Activated CD4-positive, alpha-beta T cell treated with anti-CD3 and anti-CD28 coated beads, Interleukin-2, amount 50 U/mL, for 16 hours (primary cell): Measurements from ENCODE around the gene MGLL.
A peak's percentile ranks its signal among the peaks of the same experiment; 100 is the strongest.

Experiments
- DNase-seq: peaks from one replicate; pipeline ENCODE4 v3.0.0-alpha.2; 2020

The MGLL gene

GRCh38 chr3:127700406-127700805 lies 121.9 kb downstream of the MGLL start:
- DNase-seq = no peak

GRCh38 chr3:127699416-127700300 lies 122.7 kb downstream of the MGLL start:
- DNase-seq = no peak

- DNase-seq = no peak
These were observed 123.5 kb downstream of the MGLL start for GRCh38 chr3:127698691-127699415.

- DNase-seq = no peak
These were observed 124.0 kb downstream of the MGLL start for GRCh38 chr3:127698286-127698685.

GRCh38 chr3:127697551-127698240 lies 124.6 kb downstream of the MGLL start:
- DNase-seq = peak; percentile 78

- DNase-seq = peak; percentile 46
These were observed 127.7 kb downstream of the MGLL start for GRCh38 chr3:127694467-127695215.

- no peak for DNase-seq
These were observed 128.9 kb downstream of the MGLL start for GRCh38 chr3:127693336-127693843.

- DNase-seq = no peak
These were observed 129.6 kb downstream of the MGLL start for GRCh38 chr3:127692501-127693335.

GRCh38 chr3:127691974-127692373 lies 130.3 kb downstream of the MGLL start:
- no peak for DNase-seq

GRCh38 chr3:127691489-127691888 lies 130.8 kb downstream of the MGLL start:
- no peak for DNase-seq

GRCh38 chr3:127690823-127691452 lies 131.4 kb downstream of the MGLL start:
- DNase-seq = no peak

GRCh38 chr3:127690106-127690505 lies 132.2 kb downstream of the MGLL start:
- no peak for DNase-seq

- no peak for DNase-seq
These were observed 133.0 kb downstream of the MGLL start for GRCh38 chr3:127689266-127689860.

GRCh38 chr3:127688416-127689265 lies 133.7 kb downstream of the MGLL start:
- no peak for DNase-seq

- no peak for DNase-seq
These were observed 134.3 kb downstream of the MGLL start for GRCh38 chr3:127688022-127688415.

GRCh38 chr3:127687228-127687737 lies 135.0 kb downstream of the MGLL start:
- DNase-seq = no peak

GRCh38 chr3:127686512-127686894 lies 135.8 kb downstream of the MGLL start:
- DNase-seq = no peak

GRCh38 chr3:127685708-127686511 lies 136.4 kb downstream of the MGLL start:
- no peak for DNase-seq
